ENCODE results near the gene C6orf47.

Gene C6orf47

GRCh38 chr6:31639449-31639861 is 21.1 kb downstream of the C6orf47 start:
- ChIA-PET CTCF (interaction anchor here (1.1 to 3.7 kb wide), 7 partner anchors 10 to 130 kb away, joined by 3 to 15 read pairs (median 5); partner anchors contain the start of gene BAG6), POLR2A (interaction anchor here (1.0 to 1.8 kb wide), 4 partner anchors 10 to 64 kb away, joined by 4 to 6 read pairs (median 5); partner anchors contain the start of gene TNF)
- DNase-seq (ENCODE audit: extremely low spot score), result no peak
- TF ChIP-seq, protein P1, sequence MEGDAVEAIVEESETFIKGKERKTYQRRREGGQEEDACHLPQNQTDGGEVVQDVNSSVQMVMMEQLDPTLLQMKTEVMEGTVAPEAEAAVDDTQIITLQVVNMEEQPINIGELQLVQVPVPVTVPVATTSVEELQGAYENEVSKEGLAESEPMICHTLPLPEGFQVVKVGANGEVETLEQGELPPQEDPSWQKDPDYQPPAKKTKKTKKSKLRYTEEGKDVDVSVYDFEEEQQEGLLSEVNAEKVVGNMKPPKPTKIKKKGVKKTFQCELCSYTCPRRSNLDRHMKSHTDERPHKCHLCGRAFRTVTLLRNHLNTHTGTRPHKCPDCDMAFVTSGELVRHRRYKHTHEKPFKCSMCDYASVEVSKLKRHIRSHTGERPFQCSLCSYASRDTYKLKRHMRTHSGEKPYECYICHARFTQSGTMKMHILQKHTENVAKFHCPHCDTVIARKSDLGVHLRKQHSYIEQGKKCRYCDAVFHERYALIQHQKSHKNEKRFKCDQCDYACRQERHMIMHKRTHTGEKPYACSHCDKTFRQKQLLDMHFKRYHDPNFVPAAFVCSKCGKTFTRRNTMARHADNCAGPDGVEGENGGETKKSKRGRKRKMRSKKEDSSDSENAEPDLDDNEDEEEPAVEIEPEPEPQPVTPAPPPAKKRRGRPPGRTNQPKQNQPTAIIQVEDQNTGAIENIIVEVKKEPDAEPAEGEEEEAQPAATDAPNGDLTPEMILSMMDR (IDR thresholded peaks at IDR 0.05; ENCODE audit: control extremely low read depth, extremely low read depth, low read depth, missing control alignments), result no peak

DNA sequence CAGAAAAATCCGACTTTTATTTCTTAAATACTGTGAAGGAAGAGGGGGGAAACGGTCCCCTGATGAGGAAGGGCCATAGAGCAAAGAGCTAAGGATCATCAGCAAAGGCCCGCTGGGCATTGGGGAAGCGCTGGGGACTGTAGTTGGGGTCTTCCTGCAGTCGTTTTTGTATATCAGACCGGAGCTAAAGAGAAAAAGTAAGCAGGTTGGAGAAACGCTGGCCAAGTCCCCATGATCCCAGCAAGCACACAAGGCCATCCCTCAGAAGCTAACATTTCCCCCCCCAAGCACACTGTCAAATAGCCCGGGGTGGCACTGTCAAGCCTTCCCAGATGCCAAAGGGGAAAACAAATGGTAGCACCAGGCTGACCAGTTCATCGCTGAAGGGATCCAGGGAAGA is 21.5 kb downstream of the C6orf47 start:
- POLR2A ChIA-PET, result interaction anchor here (1.0 to 1.8 kb wide), 4 partner anchors 9 to 64 kb away, joined by 4 to 6 read pairs (median 5); partner anchors contain the start of gene TNF
- no peak for DNase-seq (ENCODE audit: extremely low spot score)
- TF ChIP-seq, protein P1 (IDR thresholded peaks at IDR 0.05; ENCODE audit: control extremely low read depth, extremely low read depth, low read depth, missing control alignments), result no peak
- CTCF ChIA-PET, result interaction anchor here (0.7 to 3.7 kb wide), 7 partner anchors 9 to 130 kb away, joined by 3 to 15 read pairs (median 4); partner anchors contain the start of gene BAG6

DNA sequence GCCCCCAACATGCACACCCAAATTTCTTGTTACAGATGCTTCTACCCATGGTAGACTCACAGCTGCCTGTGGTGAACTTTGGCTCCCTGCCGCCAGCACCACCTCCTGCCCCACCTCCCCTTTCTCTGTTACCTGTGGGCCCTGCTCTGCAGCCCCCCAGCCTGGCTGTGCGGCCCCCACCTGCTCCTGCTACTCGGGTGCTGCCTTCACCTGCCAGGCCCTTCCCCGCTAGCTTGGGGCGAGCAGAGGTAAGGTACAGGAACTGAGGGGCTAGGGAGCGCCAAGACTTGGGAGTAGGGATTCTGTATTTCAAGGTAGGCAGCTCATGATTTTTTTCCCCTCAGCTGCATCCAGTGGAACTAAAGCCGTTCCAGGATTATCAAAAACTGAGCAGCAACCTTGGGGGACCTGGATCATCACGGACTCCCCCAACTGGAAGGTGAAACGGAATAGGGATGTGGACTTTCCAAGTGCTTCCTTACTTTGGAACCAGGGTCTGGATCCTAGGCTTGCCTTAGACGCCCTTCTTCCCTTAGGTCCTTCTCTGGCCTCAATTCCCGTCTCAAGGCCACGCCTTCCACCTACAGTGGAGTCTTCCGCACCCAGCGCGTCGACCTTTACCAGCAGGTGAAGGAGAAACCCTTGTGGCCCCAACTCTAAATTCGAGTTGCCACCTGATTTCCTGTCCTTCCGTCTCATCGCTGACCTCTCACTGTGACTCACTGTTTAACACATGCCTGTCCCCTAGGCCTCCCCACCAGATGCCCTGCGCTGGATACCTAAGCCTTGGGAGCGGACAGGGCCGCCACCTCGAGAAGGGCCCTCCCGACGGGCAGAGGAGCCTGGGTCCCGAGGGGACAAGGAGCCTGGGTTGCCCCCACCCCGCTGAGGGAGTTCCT is 23.6 kb downstream of the C6orf47 start:
- TF ChIP-seq, protein P1 (IDR thresholded peaks at IDR 0.05; ENCODE audit: control extremely low read depth, extremely low read depth, low read depth, missing control alignments), result no peak
- POLR2A ChIA-PET, result interaction anchor here (0.6 kb wide), 1 partner anchor 11 kb away, joined by 4 read pairs; no protein-coding TSS in a partner anchor
- CTCF ChIA-PET, result interaction anchor here (1.1 to 3.3 kb wide), 4 partner anchors 10 to 14 kb away, joined by 3 to 11 read pairs (median 4); partner anchors contain the start of gene BAG6
- DNase-seq (ENCODE audit: extremely low spot score), result no peak

DNA sequence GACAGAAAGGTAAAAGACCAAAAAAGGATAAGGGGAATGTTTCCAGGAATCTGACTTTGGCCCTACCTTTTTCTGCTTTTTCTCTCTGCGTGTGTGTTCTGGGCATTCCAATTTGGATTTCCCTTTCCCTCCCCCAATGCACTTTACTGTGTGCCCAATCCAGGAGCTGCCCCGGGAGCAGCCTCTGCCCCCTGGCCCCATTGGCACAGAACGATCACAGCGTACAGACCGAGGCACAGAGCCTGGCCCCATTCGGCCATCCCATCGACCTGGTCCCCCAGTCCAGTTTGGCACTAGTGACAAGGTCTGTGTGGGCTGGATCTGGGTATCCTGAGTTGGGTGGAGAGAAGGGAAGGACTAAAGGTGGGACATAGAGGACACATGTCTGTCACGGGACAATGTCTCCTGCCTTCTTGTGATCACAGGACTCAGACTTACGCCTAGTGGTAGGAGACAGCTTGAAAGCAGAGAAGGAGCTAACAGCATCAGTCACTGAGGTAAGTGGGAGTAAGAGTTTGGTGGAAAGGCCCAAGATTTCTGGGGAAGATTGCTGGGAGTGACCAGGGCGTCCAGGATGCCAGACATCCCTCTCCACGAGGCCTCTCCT is 25.5 kb downstream of the C6orf47 start:
- TF ChIP-seq, protein P1 (IDR thresholded peaks at IDR 0.05; ENCODE audit: control extremely low read depth, extremely low read depth, low read depth, missing control alignments), result no peak
- ChIA-PET POLR2A (interaction anchor here (0.6 to 1.2 kb wide), 2 partner anchors 9 to 201 kb away, joined by 7 to 8 read pairs; no protein-coding TSS in a partner anchor), CTCF (interaction anchor here (1.0 to 2.4 kb wide), 6 partner anchors 9 to 84 kb away, joined by 3 to 7 read pairs (median 4); no protein-coding TSS in a partner anchor)
- DNase-seq (ENCODE audit: extremely low spot score), result no peak

DNA sequence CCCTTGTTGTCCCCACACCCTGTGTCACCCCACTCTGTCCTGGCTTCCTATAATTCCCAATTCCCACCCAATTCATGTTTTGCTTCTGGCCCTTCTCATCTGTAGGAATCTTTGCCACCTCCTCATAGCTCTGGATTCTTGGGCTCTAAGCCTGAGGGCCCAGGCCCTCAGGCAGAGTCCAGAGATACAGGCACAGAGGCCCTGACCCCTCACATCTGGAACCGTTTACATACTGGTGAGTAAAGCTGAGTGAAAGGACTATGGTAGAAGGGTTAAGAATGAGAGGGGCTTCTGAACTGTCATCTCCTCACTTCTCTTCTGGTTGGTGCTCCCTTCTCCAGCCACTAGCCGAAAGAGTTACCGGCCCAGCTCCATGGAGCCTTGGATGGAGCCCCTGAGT is 26.4 kb downstream of the C6orf47 start:
- DNase-seq (ENCODE audit: extremely low spot score), result no peak
- ChIA-PET CTCF (interaction anchor here (1.0 to 2.4 kb wide), 5 partner anchors 9 to 83 kb away, joined by 3 to 7 read pairs (median 5); no protein-coding TSS in a partner anchor), POLR2A (interaction anchor here (1.1 to 1.2 kb wide), 2 partner anchors 10 to 14 kb away, joined by 6 to 8 read pairs; partner anchors contain the start of gene PRRC2A)
- TF ChIP-seq, protein P1 (IDR thresholded peaks at IDR 0.05; ENCODE audit: control extremely low read depth, extremely low read depth, low read depth, missing control alignments), result no peak

GRCh38 chr6:31633447-31633846 is 27.1 kb downstream of the C6orf47 start:
- no peak for DNase-seq (ENCODE audit: extremely low spot score)
- ChIA-PET CTCF (interaction anchor here (1.5 to 2.4 kb wide), 3 partner anchors 10 to 12 kb away, joined by 5 to 7 read pairs (median 6); no protein-coding TSS in a partner anchor), POLR2A (interaction anchor here (1.1 to 1.2 kb wide), 2 partner anchors 10 to 13 kb away, joined by 6 to 8 read pairs; partner anchors contain the start of gene PRRC2A)
- TF ChIP-seq, protein P1 (IDR thresholded peaks at IDR 0.05; ENCODE audit: control extremely low read depth, extremely low read depth, low read depth, missing control alignments), result no peak
